HK-2 (cell line): Measurements from ENCODE around the gene S100A14.
"Not testable (repeated sequence)": the region's sequence is repeated elsewhere in the genome, so short reads cannot be mapped to it uniquely, and the experiment has no call there.

Source experiments
- DNase-seq: peaks from one replicate; pipeline ENCODE4 v3.0.0-alpha.2; 2018; ENCODE audit not compliant: unreplicated experiment

Gene S100A14

GRCh38 chr1:153616144-153616916 is at the start of gene S100A14:
S100A14 (minus strand) TSS chr1:153616325; CDS start chr1:153615858, 467 bp downstream.
- DNase-seq = no peak

DNA sequence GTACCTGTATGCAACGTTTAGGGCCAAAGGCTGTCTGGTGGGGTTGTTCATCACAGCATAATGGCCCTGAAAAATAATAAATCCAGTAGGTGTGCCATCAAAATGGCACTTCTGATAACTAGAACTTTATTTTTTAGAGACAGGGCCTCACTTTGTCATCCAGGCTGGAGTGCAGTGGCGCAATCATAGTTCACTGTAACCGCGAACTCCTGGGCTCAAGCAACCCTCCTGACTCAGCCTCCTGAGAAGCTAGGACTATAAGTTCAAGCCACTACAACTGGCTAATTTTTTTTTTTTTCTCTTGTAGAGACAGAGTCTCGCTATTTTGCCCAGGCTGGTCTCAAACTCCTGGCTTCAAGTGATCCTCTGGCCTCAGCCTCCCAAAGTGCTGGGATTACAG is 47.1 kb upstream of the S100A14 start:
- no peak for DNase-seq

GRCh38 chr1:153662269-153662668 is 46.1 kb upstream of the S100A14 start:
- no peak for DNase-seq

- no peak for DNase-seq
These were observed 45.1 kb upstream of the S100A14 start for GRCh38 chr1:153661111-153661708.

DNA sequence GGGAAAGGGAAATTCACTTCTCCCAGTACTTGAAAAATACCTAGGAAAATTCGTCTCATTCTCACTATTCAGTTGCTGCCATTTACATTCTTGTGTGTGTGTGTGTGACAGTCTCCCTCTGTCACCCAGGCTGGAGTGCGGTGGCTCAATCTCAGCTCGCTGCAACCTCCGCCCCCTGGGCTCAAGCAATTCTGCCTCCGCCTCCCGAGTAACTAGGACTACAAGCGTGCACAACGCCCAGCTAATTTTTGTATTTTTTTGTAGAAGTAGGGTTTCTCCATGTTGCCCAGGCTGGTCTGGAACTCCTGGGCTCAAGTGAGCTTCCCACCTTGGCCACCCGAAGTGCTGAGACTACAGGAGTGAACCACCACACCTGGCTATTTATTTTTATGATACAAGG is 43.5 kb upstream of the S100A14 start:
- DNase-seq = no peak

DNA sequence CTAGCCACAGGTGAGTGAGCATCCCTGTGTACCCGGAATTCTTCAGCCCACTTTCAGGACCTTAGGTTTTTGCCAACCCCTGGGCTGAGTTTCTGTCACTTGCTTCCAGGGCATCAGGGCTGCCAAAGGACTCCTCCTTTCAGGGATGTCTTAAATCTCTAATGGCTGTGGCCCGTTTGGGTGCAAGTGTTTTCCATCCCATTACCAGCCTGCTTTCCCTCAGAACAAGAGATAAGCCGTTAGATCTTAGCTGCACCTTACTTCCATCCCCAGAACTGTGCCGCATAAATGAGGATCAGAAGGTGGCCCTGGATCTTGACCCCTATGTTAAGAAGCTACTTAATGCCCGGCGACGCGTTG is 43.0 kb upstream of the S100A14 start:
- no peak for DNase-seq

- peak; percentile 88 for DNase-seq
These were observed 42.5 kb upstream of the S100A14 start, which contains the start of gene SNAPIN for GRCh38 chr1:153658400-153659174. SNAPIN (plus strand) TSS chr1:153658703; CDS start chr1:153658744, 41 bp downstream.

DNA sequence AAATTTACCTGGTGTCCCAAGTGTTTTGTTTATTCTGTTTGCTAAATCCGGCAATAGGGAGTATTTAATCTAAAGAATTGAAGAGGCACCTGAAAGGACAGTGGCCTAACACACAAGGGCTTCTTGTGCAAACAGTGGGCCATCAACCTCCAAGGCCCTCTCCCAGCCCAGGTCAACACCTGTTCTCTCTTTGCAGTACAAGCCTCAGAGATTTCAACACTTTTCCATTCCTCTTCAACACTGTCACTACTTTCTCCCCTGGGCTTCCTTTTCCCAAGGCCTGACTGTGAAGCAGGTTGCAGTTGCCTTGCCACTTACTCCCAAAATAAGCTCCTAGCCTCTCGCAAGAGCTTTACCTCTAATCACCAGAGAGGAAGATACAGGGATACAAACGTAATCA is 39.2 kb upstream of the S100A14 start:
- DNase-seq = no peak

GRCh38 chr1:153652805-153653500 is 36.8 kb upstream of the S100A14 start:
- no peak for DNase-seq

- DNase-seq = no peak
These were observed 35.6 kb upstream of the S100A14 start for GRCh38 chr1:153651771-153652170.

- no peak for DNase-seq
These were observed 33.7 kb upstream of the S100A14 start for GRCh38 chr1:153649863-153650235.

DNA sequence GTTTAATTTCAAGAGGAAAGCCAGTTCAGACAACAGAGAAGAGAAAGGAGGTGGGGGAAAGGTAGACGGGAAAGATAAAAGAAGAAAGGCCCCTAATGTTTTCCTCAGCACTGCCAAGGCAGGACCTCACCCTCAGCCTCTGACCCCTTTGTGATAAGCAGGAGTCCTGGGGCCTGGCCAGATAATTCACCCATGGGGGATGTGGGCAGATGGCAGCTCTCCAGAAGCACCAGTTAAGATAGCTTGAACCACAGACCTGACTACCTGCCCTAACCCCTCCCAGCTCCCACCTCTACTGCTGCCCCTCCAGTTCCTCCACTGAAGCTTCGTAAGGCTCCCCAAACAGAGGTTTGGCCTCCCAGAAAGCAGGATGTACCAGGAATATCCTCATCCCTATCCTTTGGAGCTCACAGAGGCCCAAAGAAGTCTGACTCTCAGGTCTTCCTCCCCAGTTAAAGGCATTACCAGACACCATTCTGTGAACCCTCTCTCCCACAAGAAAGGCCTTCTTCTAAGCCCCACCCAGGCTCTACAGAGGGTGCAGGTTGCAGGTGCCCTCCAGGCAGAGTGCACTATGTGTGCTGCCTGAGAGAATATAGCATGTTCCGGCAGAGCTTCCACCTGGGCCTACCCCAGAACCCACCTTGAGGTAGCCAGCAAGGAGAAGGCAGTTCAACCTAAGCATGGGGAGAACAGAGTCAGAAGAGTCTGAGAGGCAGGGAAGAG is 33.2 kb upstream of the S100A14 start:
- DNase-seq = no peak

GRCh38 chr1:153648000-153648643 is 32.0 kb upstream of the S100A14 start:
- DNase-seq = no peak

GRCh38 chr1:153647346-153647714 is 31.2 kb upstream of the S100A14 start:
- no peak for DNase-seq

DNA sequence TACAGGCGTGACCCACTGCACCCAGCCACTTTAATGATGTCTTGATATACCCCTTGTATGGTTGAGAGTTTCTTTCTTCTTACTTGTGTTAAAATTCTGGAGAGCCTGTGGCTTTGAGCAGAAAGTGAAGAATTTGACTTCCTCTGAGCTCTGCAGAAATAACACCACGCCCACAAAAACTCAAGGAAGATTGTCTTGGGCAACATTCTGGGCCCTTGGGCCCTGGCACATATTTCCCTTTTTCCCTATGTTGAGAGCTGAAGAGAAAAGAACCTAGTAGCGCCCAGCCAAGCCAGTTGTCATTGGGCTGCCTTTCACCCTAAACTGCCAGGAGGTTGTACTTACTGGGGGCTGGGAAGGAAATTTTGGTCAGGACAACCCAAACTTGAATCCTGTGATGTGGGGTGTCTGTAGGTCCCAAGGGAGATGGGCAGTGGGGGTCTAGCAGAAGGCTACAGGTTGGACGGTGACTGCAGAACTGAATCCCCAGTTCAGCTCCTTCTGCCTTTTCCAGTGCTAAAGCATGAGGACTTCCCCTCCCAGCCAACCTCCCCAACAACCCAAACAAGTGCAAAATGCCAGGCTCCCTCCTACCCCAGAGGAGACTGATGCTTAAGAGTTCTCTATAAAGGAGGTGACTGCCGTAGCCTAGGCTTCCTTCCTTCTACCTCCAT is 30.7 kb upstream of the S100A14 start:
- no peak for DNase-seq

GRCh38 chr1:153643816-153644215 is 27.7 kb upstream of the S100A14 start:
- no peak for DNase-seq

GRCh38 chr1:153643100-153643499 is 27.0 kb upstream of the S100A14 start:
- DNase-seq = no peak

GRCh38 chr1:153642161-153642560 is 26.0 kb upstream of the S100A14 start:
- no peak for DNase-seq

DNA sequence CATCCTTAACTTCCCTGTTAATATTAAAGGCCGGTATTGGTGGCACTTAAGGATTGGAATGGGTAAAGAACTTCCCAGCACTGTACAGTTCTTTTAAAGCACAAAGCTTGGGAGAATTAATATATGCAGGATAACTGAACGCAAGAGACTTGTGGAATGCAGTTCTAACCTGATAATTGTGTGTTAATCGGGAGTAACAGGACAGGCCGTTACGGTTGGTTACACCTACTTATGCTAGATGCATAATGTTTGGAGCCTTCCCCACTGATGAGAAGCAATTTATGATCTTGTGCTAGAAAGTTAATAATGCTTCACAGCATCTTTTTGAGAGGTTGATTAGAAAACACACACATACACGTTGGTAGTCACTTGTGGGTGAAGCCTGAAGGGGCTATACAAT is 24.7 kb upstream of the S100A14 start:
- DNase-seq = no peak

- not testable (repeated sequence) for DNase-seq
These were observed 24.1 kb upstream of the S100A14 start for GRCh38 chr1:153640213-153640612.
